CMK (cell line): ENCODE data around the gene SBSN.

ENCODE experiments used
- DNase-seq: peaks from one replicate; pipeline ENCODE4 v3.0.0-alpha.2; 2010; ENCODE audit warnings: low read depth

The SBSN gene

GRCh38 chr19:35528218-35529038, at the start of gene SBSN:
Gene SBSN (minus strand): TSS chr19:35528311. CDS start chr19:35528281, 30 bp downstream.
- no peak for DNase-seq

GRCh38 chr19:35571406-35571965, 43.4 kb upstream of the SBSN start:
- DNase-seq = no peak

- DNase-seq = no peak
Observed at GRCh38 chr19:35569281-35569781, 41.2 kb upstream of the SBSN start.

- DNase-seq = no peak
Observed at GRCh38 chr19:35566738-35567137, 38.6 kb upstream of the SBSN start.

GRCh38 chr19:35565016-35565856, 37.1 kb upstream of the SBSN start:
- no peak for DNase-seq

- no peak for DNase-seq
Observed at GRCh38 chr19:35563207-35563829, 35.2 kb upstream of the SBSN start, which contains the start of gene ATP4A. Gene ATP4A (minus strand): TSS chr19:35563658. CDS start chr19:35563629, 29 bp downstream.

GRCh38 chr19:35562776-35563175, 34.7 kb upstream of the SBSN start:
- no peak for DNase-seq

- no peak for DNase-seq
Observed at GRCh38 chr19:35562336-35562735, 34.2 kb upstream of the SBSN start.

- no peak for DNase-seq
Observed at GRCh38 chr19:35561436-35561835, 33.3 kb upstream of the SBSN start.

GRCh38 chr19:35560677-35561076, 32.6 kb upstream of the SBSN start:
- no peak for DNase-seq

- DNase-seq = no peak
Observed at GRCh38 chr19:35560271-35560670, 32.2 kb upstream of the SBSN start.

GRCh38 chr19:35559781-35560180, 31.7 kb upstream of the SBSN start:
- no peak for DNase-seq

GRCh38 chr19:35559281-35559659, 31.2 kb upstream of the SBSN start:
- no peak for DNase-seq

- no peak for DNase-seq
Observed at GRCh38 chr19:35558400-35559280, 30.5 kb upstream of the SBSN start.

- peak; percentile 54 for DNase-seq
Observed at GRCh38 chr19:35557539-35558399, 29.7 kb upstream of the SBSN start.

GRCh38 chr19:35556846-35557538, 28.9 kb upstream of the SBSN start:
- DNase-seq = no peak

GRCh38 chr19:35556025-35556590, 28.0 kb upstream of the SBSN start:
- DNase-seq = no peak

- DNase-seq = no peak
Observed at GRCh38 chr19:35555301-35556005, 27.3 kb upstream of the SBSN start.
